HepG2 (cell line): ENCODE results near the gene FTCD. TPM values are rescaled to one million over a fixed set of nuclear protein-coding genes. Genes with fewer than 3 reads are reported as not detected.

ENCODE experiments used
- ATAC-seq: fragments of 200-7000 bp; cut with Tn5 transposase; 3 replicates; pipeline ENCODE4 v1.9.1; 2020; ENCODE audit warnings: mild to moderate bottlenecking, moderate library complexity
- BruUV-seq: library from RNA; stranded (reverse); fragments of 400-500 nt; replicated peaks from 2 replicates; lab custom pipeline; 2021; lab: Mats Ljungman, UMichigan
- CTCF ChIA-PET: fragments of 300-600 bp; formaldehyde crosslinking; extraction: SDS; loops from one replicate; lab custom pipeline; 2021; ENCODE audit warnings: low total read pairs, inconsistent platforms, low intra/inter-chr PET ratio; lab: Yijun Ruan, JAX
- POLR2A ChIA-PET: fragments of 350-600 bp; sonication (Branson Sonifier 250); formaldehyde crosslinking; loops from one replicate; lab custom pipeline; 2020; ENCODE audit warnings: antibody characterized with exemption, inconsistent platforms; lab: Yijun Ruan, JAX
- DNase-seq: peaks from one replicate; pipeline ENCODE4 v3.0.0-alpha.2; 2015; ENCODE audit warnings: low spot score
- FAIRE-seq: peaks from 3 replicates; lab custom pipeline; 2011; peaks lifted over from hg19 to GRCh38; lab: Jason Lieb, UNC
- H2AFZ ChIP-seq: one replicate; pipeline ENCODE4 v1.6.1; 2011; ENCODE audit warnings: low read length, inconsistent platforms
- H3K27ac ChIP-seq: fragments of 300-600 bp; 3 replicates; pipeline ENCODE4 v1.8.0; 2011; ENCODE audit warnings: mixed run types, mild to moderate bottlenecking, mixed read lengths, low read length, inconsistent platforms; ENCODE audit not compliant: insufficient read depth; ENCODE audit errors: extremely low read length
- H3K27me3 ChIP-seq, 2 experiments: fragments of 200-600 bp in 1 of 2; 2 replicates in 1 of 2; 3 replicates in 1 of 2; pipeline versions ENCODE4 v1.6.0 to v1.8.0; 2011; ENCODE audit warnings: low read length in 2 of 2, mild to moderate bottlenecking in 2 of 2, moderate library complexity in 2 of 2, inconsistent platforms in 1 of 2; ENCODE audit not compliant: insufficient read depth in 2 of 2, control insufficient read depth in 1 of 2
- H3K36me3 ChIP-seq, 2 experiments: fragments of 200-600 bp in 1 of 2; replicated peaks in 1 of 2; 2 replicates in 1 of 2; 3 replicates in 1 of 2; pipeline versions ENCODE4 v1.5.1 to v1.8.0; 2011; ENCODE audit warnings: low read length in 2 of 2, inconsistent platforms in 1 of 2; ENCODE audit not compliant: insufficient read depth in 2 of 2, control insufficient read depth in 1 of 2
- H3K4me1 ChIP-seq: 2 replicates; pipeline ENCODE4 v1.5.1; 2012; ENCODE audit warnings: low read length, inconsistent platforms; ENCODE audit not compliant: insufficient read depth
- H3K4me2 ChIP-seq: 2 replicates; pipeline ENCODE4 v1.6.0; 2011; ENCODE audit warnings: low read depth, low read length, inconsistent platforms
- H3K4me3 ChIP-seq, 3 experiments: fragments of 200-600 bp in 1 of 3; sonication (generic), shearing (Covaris generic) in 1 of 3; replicated peaks in 1 of 3; 2 replicates each; pipeline ENCODE4 v1.5.1; 2011 to 2016; ENCODE audit warnings: low read length in 3 of 3, inconsistent platforms in 2 of 3, low read depth in 2 of 3, mild to moderate bottlenecking in 2 of 3, control low read depth in 1 of 3, mixed read lengths in 1 of 3; ENCODE audit not compliant: insufficient read depth in 1 of 3
- H3K79me2 ChIP-seq: one replicate; pipeline ENCODE4 v1.6.1; 2011; ENCODE audit warnings: low read length, inconsistent platforms; ENCODE audit not compliant: insufficient read depth
- H3K9ac ChIP-seq: 2 replicates; pipeline ENCODE4 v1.6.0; 2011; ENCODE audit warnings: mild to moderate bottlenecking, low read depth, low read length, inconsistent platforms; ENCODE audit not compliant: insufficient read depth
- H3K9me3 ChIP-seq: 2 replicates; pipeline ENCODE4 v1.5.1; 2012; ENCODE audit warnings: mild to moderate bottlenecking, low read length
- H4K20me1 ChIP-seq: 2 replicates; pipeline ENCODE4 v1.6.0; 2011; ENCODE audit warnings: inconsistent platforms, mild to moderate bottlenecking, low read length, moderate library complexity; ENCODE audit not compliant: insufficient read depth
- whole genome bisulfite sequencing: methylation state at CpG from one replicate; pipeline ENCODE4 v1.1.6; 2017; ENCODE audit warnings: low lambda C conversion rate; 5-methylcytosine and 5-hydroxymethylcytosine counted together
- in situ Hi-C: cut with HindIII; loops from 2 replicates; pipeline ENCODE4 v1.10.0; 2017; ENCODE audit warnings: low pct_unique_long_range_greater_than_20kb; ENCODE audit not compliant: extremely low pct_ligation_motif_present
- intact Hi-C: fragments of 100-400 bp; cut with micrococcal nuclease; formaldehyde crosslinking; loops from one replicate; pipeline ENCODE4 v1.10.0; 2022; ENCODE audit not compliant: unreplicated experiment
- polyA plus RNA-seq, 8 experiments: library from polyadenylated mRNA; depleted of rRNA in 3 of 8; stranded (reverse) in 7 of 8; unstranded in 1 of 8; fragments of >200 nt; fragmentation: Illumina TruSeq in 4 of 8; extraction: Trizol in 4 of 8; gene quantifications; 2 replicates each; pipeline versions ENCODE4 v1.2.1 to v1.2.3, GENCODE V29; 2011 to 2016; ENCODE audit warnings: low read depth in 4 of 8, missing spikeins in 1 of 8, mixed read lengths in 1 of 8; ENCODE audit not compliant: insufficient read depth in 1 of 8
- total RNA-seq, 5 experiments: library from RNA; depleted of rRNA; stranded (reverse); fragments of >200 nt; fragmentation: Illumina TruSeq; extraction: Trizol; gene quantifications; 2 replicates each; pipeline ENCODE4 v1.2.3, GENCODE V29; 2016; ENCODE audit warnings: low read depth in 1 of 5
- TF ChIP-seq, protein P1 (sequence below): sonication (generic); formaldehyde crosslinking; IDR thresholded peaks from 2 replicates; pipeline ENCODE4 v1.5.0; 2020; ENCODE audit warnings: mild to moderate bottlenecking, missing genetic modification reagents, moderate library complexity
- TF ChIP-seq, protein P2 (sequence below): sonication (generic); formaldehyde crosslinking; IDR thresholded peaks from 2 replicates; pipeline ENCODE4 v1.4.0; 2020; ENCODE audit warnings: missing genetic modification reagents
- TF ChIP-seq, protein P3 (sequence below): sonication (generic); formaldehyde crosslinking; IDR thresholded peaks from 2 replicates; pipeline ENCODE4 v1.5.1; 2020; ENCODE audit warnings: missing genetic modification reagents, mild to moderate bottlenecking, borderline replicate concordance

Gene FTCD
- total and polyA plus RNA-seq, 2 of the 13 experiments (the other 11 are each of a cell fraction or from before 2014, with no cell fraction given): 75.7 to 105 TPM

DNA sequence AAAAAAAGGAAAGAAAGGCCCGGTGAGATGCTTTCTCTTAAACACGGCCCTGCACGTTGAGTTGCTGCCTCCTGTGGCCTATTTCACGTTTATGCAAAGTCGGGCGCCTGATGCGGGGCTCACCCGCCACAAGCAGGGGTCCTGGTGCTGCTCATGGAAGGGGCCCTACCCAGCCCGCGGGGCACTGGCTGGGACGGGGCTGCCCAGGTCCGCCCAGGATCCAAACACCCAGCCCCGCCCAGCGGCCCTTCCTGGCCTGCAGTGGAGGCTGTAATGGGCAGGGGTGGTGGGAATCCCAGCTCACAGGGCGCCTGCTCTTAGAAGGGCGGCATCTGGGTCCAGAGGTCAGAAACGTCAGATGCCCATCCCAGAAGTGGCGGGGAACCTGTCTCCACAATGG is 55.9 kb downstream of the FTCD start:
- intact Hi-C loops (no loop called here), in situ Hi-C loops (no loop called here)
- Histone ChIP-seq H3K27ac (no peak overlapping the region), H3K9me3 (no peaks in the 10 kb centered on the region), H3K27me3 (peaks cover 8 to 46% of the 10 kb centered on the region in 2 experiments), H3K79me2 (no peaks in the 10 kb centered on the region), H3K36me3 (no peaks in the 10 kb centered on the region), H3K4me2 (no peak overlapping the region), H4K20me1 (no peaks in the 10 kb centered on the region), H3K4me3 (no peak overlapping the region), H3K9ac (no peak overlapping the region), H3K4me1 (no peaks in the 10 kb centered on the region), H2AFZ (no peak overlapping the region)
- ChIA-PET POLR2A (no interaction called here), CTCF (no interaction called here)
- peak; percentile 55 for ATAC-seq
- WGBS: 15% methylated on average over 18 of the region's 18 CpGs
- BruUV-seq: no TSS peak
- peak; percentile 15 for DNase-seq
- FAIRE-seq: no peak
- TF ChIP-seq, protein P1, sequence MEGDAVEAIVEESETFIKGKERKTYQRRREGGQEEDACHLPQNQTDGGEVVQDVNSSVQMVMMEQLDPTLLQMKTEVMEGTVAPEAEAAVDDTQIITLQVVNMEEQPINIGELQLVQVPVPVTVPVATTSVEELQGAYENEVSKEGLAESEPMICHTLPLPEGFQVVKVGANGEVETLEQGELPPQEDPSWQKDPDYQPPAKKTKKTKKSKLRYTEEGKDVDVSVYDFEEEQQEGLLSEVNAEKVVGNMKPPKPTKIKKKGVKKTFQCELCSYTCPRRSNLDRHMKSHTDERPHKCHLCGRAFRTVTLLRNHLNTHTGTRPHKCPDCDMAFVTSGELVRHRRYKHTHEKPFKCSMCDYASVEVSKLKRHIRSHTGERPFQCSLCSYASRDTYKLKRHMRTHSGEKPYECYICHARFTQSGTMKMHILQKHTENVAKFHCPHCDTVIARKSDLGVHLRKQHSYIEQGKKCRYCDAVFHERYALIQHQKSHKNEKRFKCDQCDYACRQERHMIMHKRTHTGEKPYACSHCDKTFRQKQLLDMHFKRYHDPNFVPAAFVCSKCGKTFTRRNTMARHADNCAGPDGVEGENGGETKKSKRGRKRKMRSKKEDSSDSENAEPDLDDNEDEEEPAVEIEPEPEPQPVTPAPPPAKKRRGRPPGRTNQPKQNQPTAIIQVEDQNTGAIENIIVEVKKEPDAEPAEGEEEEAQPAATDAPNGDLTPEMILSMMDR (CRISPR knock-in tag): 0 out of 2 replicates have a peak, but pooled peaks have one; percentile 5
- TF ChIP-seq, protein P2, sequence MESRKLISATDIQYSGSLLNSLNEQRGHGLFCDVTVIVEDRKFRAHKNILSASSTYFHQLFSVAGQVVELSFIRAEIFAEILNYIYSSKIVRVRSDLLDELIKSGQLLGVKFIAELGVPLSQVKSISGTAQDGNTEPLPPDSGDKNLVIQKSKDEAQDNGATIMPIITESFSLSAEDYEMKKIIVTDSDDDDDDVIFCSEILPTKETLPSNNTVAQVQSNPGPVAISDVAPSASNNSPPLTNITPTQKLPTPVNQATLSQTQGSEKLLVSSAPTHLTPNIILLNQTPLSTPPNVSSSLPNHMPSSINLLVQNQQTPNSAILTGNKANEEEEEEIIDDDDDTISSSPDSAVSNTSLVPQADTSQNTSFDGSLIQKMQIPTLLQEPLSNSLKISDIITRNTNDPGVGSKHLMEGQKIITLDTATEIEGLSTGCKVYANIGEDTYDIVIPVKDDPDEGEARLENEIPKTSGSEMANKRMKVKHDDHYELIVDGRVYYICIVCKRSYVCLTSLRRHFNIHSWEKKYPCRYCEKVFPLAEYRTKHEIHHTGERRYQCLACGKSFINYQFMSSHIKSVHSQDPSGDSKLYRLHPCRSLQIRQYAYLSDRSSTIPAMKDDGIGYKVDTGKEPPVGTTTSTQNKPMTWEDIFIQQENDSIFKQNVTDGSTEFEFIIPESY (CRISPR knock-in tag): peak; percentile 62; the same call in 1 of the 2 replicates
- TF ChIP-seq, protein P3, sequence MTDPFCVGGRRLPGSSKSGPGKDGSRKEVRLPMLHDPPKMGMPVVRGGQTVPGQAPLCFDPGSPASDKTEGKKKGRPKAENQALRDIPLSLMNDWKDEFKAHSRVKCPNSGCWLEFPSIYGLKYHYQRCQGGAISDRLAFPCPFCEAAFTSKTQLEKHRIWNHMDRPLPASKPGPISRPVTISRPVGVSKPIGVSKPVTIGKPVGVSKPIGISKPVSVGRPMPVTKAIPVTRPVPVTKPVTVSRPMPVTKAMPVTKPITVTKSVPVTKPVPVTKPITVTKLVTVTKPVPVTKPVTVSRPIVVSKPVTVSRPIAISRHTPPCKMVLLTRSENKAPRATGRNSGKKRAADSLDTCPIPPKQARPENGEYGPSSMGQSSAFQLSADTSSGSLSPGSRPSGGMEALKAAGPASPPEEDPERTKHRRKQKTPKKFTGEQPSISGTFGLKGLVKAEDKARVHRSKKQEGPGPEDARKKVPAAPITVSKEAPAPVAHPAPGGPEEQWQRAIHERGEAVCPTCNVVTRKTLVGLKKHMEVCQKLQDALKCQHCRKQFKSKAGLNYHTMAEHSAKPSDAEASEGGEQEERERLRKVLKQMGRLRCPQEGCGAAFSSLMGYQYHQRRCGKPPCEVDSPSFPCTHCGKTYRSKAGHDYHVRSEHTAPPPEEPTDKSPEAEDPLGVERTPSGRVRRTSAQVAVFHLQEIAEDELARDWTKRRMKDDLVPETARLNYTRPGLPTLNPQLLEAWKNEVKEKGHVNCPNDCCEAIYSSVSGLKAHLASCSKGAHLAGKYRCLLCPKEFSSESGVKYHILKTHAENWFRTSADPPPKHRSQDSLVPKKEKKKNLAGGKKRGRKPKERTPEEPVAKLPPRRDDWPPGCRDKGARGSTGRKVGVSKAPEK (CRISPR knock-in tag): no peak
